ENCODE results near the gene TCAF2. TPM values are rescaled to one million over a fixed set of nuclear protein-coding genes. Genes with fewer than 3 reads are reported as not detected.
"Not testable (repeated sequence)": the region's sequence is repeated elsewhere in the genome, so short reads cannot be mapped to it uniquely, and the experiment has no call there.

TCAF2 gene
- total RNA-seq (2014; rRNA removed; shearing (Covaris generic)): 0.06 TPM in 1 of 2 replicates, not detected in the other

DNA sequence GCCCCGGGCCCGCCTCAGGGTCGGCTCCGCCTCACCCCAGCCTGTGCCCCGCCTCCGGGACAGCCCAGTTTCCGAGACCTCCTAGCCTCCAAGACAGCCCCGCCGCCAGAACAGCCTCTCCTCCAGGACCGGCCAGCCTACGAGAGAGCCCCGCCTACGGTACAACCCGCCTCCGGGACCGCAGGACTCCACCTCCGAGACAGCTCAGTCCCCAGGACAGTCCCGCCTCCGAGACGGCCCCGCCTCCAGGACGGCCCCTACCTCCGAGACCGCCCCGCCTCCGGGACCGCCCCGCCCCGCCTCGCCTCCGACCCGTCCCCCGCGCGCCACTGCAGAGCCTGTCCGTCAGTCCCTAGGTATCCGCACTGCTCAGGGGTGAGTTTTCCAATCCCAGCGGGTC is at the start of gene TCAF2:
TSS of gene TCAF2 (plus strand) at position 329 of the 400 bp plus-strand sequence.
- in situ Hi-C loops (cut with HindIII; ENCODE audit: low sequenced_read_pairs); DNase-seq (ENCODE audit: low spot score): not testable (repeated sequence)

DNA sequence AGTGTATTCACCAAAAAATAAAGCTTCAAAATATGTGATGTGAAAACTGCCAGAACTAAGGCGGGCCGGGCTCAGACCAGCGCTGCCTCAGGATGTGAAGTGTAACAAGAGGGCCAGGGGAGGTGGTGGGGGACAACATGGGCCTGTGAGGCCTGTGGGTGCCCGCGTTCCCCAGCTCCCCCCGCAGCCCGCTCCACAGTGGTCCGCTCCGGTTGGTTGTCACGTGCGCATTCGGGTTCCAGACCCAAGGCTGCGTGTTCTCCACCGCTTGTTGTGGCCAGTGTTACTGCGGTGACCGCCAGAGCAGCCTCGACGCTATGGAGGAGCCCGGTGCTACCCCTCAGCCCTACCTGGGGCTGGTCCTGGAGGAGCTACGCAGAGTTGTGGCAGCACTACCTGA is 49.3 kb upstream of the TCAF2 start, which contains the start of gene CTAGE15:
TSS of gene CTAGE15 (plus strand) at position 301 of the 400 bp plus-strand sequence. CDS start at position 318, 17 bp downstream.
- in situ Hi-C loops (cut with HindIII; ENCODE audit: low sequenced_read_pairs); DNase-seq (ENCODE audit: low spot score): not testable (repeated sequence)

DNA sequence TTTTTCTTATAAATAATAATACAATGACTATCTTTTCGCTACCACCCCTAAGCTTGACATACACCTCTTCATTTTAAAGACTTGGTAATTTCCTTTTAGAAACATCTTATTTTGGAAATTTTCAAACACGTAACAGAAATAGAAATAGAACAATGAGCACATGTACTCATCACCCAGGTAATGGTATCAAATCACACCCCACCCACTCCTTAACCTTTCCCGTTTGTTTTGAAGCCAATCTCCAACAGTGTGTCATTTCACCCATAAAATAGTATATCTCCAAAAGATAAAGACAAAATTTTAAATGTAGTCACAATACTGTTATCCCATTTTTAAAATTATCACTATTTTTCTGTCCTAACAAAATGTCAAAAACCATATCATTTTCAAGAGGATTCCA is 32.6 kb upstream of the TCAF2 start:
- in situ Hi-C loops (cut with HindIII; ENCODE audit: low sequenced_read_pairs); DNase-seq (ENCODE audit: low spot score): not testable (repeated sequence)

DNA sequence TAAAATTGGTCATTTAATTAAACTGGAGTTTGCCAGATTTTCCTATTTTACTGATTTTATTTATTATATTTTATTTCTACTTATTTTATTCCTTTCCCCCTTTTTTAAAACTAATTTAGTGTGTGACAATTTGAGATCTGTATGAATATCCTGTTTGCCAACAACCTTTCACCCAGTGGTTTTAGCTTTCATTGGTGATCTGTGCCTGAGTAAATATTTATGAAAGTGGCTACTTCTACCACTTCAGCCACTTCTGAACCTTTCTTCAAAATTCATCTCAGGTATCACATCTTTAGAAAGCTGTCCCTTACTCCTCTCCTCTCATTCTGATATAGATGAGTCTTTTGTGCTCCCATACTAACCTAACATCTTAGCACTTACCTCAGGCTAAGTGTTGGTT is 30.9 kb upstream of the TCAF2 start:
- DNase-seq (ENCODE audit: low spot score); in situ Hi-C loops (cut with HindIII; ENCODE audit: low sequenced_read_pairs): not testable (repeated sequence)

DNA sequence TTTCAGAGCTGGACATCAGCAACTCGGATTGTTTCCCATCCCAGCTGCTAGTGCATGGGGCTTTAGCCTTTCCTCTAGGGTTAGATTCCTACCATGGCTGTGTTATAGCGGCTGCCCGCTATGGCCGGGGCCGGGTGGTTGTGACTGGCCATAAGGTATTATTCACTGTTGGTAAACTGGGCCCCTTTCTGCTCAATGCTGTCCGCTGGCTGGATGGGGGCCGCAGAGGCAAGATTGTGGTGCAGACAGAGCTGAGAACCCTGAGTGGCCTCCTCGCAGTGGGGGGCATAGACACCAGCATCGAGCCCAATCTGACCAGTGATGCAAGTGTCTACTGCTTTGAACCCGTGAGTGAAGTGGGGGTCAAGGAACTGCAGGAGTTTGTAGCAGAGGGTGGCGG is 22.7 kb upstream of the TCAF2 start:
- in situ Hi-C loops (cut with HindIII; ENCODE audit: low sequenced_read_pairs); DNase-seq (ENCODE audit: low spot score): not testable (repeated sequence)

DNA sequence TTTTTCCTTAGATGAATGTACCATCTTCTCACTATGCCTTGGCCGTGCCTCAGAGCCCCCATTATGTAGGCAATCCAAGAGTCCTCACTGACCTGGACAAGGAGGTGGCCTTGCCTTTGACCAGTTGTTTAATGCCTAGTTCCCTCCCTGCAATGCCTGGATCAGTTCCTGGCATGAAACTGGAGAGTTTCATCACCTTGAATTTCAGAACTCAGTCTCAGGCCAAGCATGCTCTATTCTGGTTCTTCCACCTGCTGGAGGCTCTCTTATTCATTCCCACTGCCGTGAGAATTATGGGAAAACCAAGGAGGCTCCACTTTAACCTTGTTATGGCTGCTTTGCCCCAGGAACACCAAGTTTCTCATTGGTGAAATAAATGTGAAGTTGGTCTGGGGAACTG is 17.2 kb upstream of the TCAF2 start:
- DNase-seq (ENCODE audit: low spot score); in situ Hi-C loops (cut with HindIII; ENCODE audit: low sequenced_read_pairs): not testable (repeated sequence)

DNA sequence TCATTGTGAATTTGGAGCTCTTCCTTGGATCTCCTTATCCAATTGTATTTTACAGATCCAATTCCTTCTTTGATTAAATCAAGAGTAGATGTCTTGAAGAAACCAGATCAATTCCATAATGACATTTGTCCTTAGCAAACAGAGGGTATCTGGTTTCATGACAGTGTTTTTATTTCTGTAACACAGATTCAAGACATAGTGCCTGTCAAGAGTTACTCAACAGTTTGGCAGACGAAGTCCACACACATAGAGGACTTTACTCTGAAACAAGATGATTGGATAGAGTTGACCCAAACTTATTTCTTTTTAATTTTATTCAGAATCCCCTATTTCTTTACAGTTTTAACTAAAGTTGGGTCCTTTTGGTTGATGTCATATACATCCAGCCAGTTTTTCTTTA is 14.7 kb upstream of the TCAF2 start:
- DNase-seq (ENCODE audit: low spot score); in situ Hi-C loops (cut with HindIII; ENCODE audit: low sequenced_read_pairs): not testable (repeated sequence)

DNA sequence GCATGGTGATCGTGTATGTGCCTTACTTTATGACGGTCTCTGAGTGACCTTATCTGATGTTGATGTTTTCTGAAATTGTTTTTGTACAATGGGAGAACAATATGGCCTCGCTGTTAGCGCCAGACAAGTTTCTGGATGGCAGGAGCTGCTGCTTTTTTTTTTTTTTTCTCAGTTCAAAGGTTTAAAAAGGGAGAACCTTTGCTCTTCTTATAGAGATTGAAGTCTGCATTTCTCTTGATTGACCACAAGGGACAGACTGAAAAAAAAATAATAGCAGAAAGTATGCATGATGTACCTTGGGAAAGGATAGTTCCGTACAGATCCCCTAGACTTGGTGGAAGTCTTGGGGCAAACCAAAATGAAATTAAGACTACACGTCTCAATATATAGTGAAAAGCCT is 5.2 kb upstream of the TCAF2 start:
- DNase-seq (ENCODE audit: low spot score); in situ Hi-C loops (cut with HindIII; ENCODE audit: low sequenced_read_pairs): not testable (repeated sequence)

DNA sequence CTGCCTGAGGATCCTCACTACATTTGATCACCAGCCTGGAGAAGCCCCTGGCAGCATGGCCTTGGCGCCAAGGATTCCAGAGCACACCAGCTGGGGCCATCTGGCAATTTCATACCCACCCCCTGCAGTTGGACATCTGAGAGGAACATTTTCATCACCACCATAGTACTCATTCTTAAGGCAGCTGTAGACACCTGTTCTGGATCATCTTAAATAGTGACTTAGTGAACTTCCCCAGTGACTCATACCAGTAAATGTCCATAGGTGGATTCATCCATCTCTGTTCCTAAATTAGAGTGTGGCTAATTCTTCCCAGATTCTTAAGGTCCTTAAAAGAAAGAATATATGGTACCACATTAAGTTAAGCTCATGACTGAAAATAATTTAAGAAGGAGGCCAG is 3.6 kb upstream of the TCAF2 start:
- DNase-seq (ENCODE audit: low spot score); in situ Hi-C loops (cut with HindIII; ENCODE audit: low sequenced_read_pairs): not testable (repeated sequence)

DNA sequence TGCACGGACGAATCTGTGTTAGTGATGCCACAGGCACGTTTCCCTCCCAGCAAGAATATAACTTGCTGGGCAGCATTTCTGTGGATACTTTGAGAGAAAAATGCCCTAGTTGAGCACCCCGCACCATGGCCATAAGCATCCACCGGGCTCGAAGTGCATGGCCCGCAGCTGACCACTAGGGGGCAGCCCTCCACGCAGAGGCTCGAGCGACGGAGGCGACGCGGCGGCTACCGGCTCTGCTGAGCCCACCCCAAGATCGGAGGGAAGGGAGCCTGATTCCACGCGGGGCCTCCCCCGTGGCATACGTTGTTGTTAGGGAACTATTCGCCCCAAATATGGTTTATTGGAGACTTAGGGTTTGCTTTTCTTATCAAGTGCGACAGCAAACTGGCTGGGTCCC is 716 bp upstream of the TCAF2 start:
- in situ Hi-C loops (cut with HindIII; ENCODE audit: low sequenced_read_pairs); DNase-seq (ENCODE audit: low spot score): not testable (repeated sequence)

DNA sequence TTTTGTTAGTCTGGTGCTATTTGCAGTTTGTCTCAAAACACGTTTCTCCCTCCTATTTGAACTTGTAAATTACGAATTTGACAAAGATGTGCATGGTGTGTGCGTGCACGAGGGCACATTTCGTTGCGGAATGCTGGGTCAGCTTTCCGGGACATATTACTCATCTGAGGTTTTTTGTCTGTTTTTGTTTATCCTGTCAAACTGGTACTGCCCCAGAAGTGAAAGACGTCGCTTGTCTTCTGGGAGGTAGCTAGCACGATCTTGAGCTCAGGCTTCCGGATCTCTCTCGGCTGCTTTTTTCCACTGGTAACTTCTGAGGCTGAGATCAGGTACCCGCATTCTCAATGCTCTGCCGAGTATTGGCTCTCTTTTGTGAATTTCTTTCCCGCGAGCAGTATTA is 401 bp downstream of the TCAF2 start:
- DNase-seq (ENCODE audit: low spot score); in situ Hi-C loops (cut with HindIII; ENCODE audit: low sequenced_read_pairs): not testable (repeated sequence)

DNA sequence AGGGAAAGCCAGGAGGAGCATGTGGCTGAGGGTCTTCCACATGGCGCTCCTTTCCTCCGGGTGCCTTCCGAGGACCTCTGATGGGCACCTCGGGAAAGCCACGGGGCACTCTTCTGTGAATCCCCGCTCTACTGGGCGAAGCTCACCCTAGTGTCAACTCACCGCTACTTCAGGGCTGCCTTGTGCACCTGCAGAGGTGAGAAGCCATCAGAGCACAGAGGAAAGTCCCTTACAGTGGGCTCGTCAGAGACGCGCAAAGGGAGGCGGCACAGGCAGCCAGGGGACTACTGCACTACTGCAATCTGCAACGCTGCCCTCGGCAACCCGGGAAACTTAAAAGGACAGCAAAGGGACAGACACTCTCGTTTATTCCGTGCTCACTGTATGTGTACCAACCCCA is 1.4 kb downstream of the TCAF2 start:
- DNase-seq (ENCODE audit: low spot score); in situ Hi-C loops (cut with HindIII; ENCODE audit: low sequenced_read_pairs): not testable (repeated sequence)

DNA sequence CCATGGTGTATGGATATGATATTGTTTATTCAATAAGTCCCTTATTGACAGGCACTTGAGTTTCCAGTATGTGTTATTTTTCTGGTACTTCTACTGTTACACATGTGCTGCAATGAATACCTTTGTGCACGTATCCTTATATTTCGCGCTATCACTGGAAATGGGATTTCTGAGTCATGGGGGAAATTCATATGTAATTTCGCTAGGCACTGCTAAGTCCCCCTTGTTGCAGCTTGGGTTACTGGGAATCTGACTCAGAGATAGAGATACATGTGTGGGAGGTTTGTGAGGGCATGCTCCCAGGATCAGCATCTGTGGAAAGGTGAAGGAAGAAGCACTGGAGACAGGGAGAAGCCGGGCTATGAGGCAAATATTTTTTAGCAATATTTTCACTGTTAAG is 9.9 kb downstream of the TCAF2 start:
- DNase-seq (ENCODE audit: low spot score); in situ Hi-C loops (cut with HindIII; ENCODE audit: low sequenced_read_pairs): not testable (repeated sequence)

DNA sequence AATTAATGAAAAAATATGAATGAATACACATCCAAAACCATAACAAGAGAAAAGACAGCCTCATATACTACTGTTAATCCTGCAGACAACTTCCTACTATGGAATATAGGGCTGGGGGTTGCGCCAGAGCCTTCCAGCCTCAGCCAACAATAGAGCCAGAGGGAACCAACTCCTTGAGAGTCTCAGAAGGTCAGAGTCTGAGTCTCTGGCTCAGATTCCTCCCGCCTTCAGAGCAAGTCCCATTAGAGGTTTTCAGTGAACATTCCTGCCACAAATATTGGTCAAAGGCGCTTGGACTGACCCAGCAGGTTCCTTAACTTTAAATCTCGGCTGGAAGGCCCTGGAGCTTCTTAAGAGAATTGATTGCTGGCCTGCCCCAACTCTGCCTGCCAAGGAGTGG is 11.7 kb downstream of the TCAF2 start:
- DNase-seq (ENCODE audit: low spot score); in situ Hi-C loops (cut with HindIII; ENCODE audit: low sequenced_read_pairs): not testable (repeated sequence)

DNA sequence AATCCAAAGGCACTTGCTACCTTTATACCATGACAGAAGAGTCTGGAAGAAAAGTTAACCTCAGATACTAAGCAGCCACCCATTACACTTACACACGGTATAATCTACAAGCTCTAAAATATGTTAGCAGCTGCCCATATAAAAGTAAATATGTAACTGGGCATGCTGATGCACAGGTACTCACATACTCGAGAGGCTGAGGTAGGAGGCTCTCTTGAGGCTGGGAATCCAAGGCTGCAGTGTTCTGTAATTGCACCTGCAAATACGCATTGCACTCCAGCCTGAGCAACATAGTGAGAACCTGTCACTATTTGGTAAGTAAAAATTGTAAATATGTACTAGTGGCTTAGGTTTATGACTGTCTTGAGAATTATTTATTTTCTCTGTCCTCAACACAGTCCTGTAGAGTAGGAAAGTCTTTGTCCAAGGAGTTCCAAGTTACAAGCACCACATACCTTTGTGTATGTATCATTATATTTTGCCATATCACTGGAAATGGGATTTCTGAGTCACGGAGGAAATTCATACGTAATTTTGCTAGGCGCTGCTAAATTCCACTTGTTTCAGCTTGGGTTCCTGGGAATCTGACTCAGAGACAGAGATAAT is 12.3 kb downstream of the TCAF2 start:
- DNase-seq (ENCODE audit: low spot score); in situ Hi-C loops (cut with HindIII; ENCODE audit: low sequenced_read_pairs): not testable (repeated sequence)

DNA sequence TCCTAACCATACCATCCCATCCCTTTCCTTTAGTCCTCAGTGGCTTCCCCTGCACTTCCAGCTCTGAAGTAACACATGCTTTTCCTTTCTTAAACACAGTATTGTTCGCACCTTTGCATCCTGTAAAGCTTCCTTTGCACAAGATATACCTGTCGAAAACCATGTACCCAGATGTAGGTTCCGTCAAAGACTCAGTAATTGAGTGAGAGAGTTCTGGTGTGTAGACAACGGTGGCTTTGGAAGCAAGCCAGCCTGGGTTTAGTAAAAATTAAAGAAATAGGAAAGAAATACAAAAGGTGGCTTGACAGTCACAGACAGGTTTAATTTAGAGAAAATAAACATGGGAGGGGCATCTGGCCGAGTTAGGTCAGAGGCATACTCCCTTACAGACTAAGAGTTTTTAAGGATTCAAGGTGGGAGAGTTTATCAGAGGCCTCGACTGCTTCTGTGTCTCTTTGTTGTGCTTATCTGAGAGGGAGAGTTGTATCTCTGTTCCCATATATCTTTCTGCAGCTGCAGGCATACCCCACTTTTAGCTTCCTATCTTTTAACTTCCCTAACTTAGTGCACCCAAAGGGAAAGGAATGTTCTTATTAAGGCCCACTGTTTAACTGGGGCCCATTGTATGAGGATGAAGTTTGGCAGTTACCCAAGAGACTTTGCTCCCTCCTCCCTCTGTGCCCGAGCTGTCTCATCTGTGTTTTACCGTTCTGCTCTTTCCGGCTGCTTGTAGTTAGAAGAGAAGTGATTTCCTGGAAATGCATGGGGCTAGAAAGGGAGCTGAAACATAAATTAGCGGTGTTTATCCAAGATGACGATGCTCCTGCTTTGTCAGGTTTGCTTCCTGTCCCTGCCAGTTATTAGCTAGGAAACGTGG is 14.8 kb downstream of the TCAF2 start:
- DNase-seq (ENCODE audit: low spot score); in situ Hi-C loops (cut with HindIII; ENCODE audit: low sequenced_read_pairs): not testable (repeated sequence)

DNA sequence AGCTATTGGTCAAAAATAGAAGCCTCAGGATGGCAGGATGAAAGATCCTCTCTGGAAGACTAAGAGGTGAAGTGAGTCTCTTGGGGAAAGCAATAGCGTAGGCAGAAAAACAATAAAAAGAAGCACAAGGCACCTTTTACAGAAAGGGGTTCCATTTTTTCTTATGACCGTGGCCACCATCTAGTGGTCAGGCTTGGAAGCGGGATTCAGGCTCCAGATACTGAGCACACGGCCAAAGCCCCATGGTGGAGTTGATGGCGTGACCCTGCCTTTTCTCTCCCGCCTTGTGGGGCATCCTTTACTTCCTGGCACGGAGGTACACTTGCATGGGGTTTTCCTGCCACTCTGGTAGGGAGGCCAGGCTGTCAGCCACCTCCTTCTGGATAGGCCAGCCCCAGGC is 18.6 kb downstream of the TCAF2 start:
- in situ Hi-C loops (cut with HindIII; ENCODE audit: low sequenced_read_pairs); DNase-seq (ENCODE audit: low spot score): not testable (repeated sequence)

DNA sequence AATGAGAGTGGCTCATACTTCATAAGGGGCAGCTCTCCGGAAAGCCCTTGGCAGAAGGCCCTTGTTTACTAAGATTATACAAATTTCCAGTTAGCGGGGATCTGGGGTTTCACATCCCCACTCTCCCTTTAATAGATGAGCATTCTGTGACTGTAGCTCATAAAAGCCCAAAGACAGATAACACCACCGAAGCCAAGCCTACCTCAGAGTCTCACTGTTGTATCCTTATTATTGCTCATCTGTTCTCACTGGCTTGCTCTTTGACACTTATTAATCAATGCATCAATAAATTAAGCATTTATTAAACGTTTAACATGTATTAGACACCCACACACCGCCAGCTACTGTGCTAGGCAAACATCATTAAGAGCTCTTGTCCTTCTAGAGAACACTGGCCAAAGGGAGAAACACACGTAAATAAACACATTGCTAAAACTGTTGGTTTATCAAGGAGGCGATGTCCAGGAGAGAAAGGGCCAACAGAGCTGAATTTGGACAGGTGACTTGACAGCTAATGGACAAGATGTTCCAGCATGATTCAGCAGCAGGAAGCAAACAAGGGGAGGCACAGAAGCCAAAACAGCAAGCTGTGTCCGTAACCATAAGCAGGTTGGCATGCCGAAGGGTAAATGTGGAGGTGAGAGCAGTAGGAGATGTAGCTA is 19.9 kb downstream of the TCAF2 start:
- in situ Hi-C loops (cut with HindIII; ENCODE audit: low sequenced_read_pairs); DNase-seq (ENCODE audit: low spot score): not testable (repeated sequence)

DNA sequence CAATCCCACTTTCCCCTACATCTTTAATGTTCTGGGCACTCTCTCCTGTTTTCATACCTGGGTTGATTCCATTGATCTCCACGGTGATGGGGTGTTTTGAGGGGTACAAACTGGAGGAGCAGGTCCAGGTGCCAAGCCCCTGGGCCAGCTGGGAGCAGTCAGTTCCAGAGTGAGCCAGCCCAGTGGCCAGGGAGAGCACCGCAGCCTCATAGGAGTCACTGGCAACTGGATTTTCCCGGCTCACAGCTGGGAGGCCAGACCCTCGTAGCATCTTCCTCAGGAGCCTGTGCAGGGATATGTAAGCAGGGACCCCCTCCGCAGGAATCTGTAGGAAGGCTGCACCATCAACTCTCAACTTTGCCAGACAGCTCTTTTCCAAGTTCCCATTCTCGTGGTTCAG is 25.8 kb downstream of the TCAF2 start:
- DNase-seq (ENCODE audit: low spot score); in situ Hi-C loops (cut with HindIII; ENCODE audit: low sequenced_read_pairs): not testable (repeated sequence)

DNA sequence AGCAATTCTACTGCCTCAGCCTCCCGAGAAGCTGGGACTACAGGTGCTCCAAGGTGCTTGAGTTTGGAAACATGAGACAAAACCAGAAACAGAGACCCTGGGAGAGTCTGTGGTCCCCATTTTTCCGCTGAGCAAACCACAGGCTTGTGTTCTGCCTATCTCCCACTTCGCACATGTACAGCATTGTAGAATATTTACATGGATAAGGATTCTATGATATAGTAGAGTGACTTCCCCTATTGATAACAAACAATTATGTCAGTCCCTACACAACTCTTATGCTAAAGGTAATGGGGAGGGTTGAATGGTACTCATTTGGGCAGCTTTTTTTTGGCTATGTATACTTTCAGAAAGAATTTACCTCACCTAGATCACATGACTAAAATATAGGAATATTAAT is 29.1 kb downstream of the TCAF2 start:
- in situ Hi-C loops (cut with HindIII; ENCODE audit: low sequenced_read_pairs); DNase-seq (ENCODE audit: low spot score): not testable (repeated sequence)
